HG03066 (cell line): Measurements from ENCODE around the gene RHBDF2.
"Not testable (repeated sequence)": the region's sequence is repeated elsewhere in the genome, so short reads cannot be mapped to it uniquely, and the experiment has no call there.

Source experiments
- ATAC-seq: cut with Tn5 transposase; IDR thresholded peaks from one replicate; pipeline ENCODE4 v1.9.1; 2021; ENCODE audit warnings: low read depth; ENCODE audit not compliant: unreplicated experiment

Gene RHBDF2

GRCh38 chr17:76527430-76528111, 26.3 kb upstream of the RHBDF2 start:
- peak; percentile 50 for ATAC-seq

GRCh38 chr17:76527016-76527415, 25.8 kb upstream of the RHBDF2 start:
- not testable (repeated sequence) for ATAC-seq

GRCh38 chr17:76525513-76525833, 24.2 kb upstream of the RHBDF2 start:
- not testable (repeated sequence) for ATAC-seq

GRCh38 chr17:76524598-76525512, 23.6 kb upstream of the RHBDF2 start:
- ATAC-seq, result no peak

- no peak for ATAC-seq
These were observed 22.1 kb upstream of the RHBDF2 start for GRCh38 chr17:76523084-76524037.

GRCh38 chr17:76521683-76522082, 20.5 kb upstream of the RHBDF2 start:
- ATAC-seq, result not testable (repeated sequence)

- ATAC-seq, result no peak
These were observed 20.0 kb upstream of the RHBDF2 start for GRCh38 chr17:76521262-76521661.

- no peak for ATAC-seq
These were observed 18.1 kb upstream of the RHBDF2 start for GRCh38 chr17:76519048-76519966.

- ATAC-seq, result no peak
These were observed 16.4 kb upstream of the RHBDF2 start for GRCh38 chr17:76517638-76518038.

- no peak for ATAC-seq
These were observed 14.2 kb upstream of the RHBDF2 start for GRCh38 chr17:76515274-76515949.

- not testable (repeated sequence) for ATAC-seq
These were observed 13.1 kb upstream of the RHBDF2 start for GRCh38 chr17:76514355-76514754.

GRCh38 chr17:76513306-76513692, 12.1 kb upstream of the RHBDF2 start:
- no peak for ATAC-seq

- ATAC-seq, result no peak
These were observed 11.4 kb upstream of the RHBDF2 start for GRCh38 chr17:76512366-76513305.

GRCh38 chr17:76511668-76512365, 10.6 kb upstream of the RHBDF2 start:
- no peak for ATAC-seq

- no peak for ATAC-seq
These were observed 9.6 kb upstream of the RHBDF2 start for GRCh38 chr17:76510831-76511244.

GRCh38 chr17:76508472-76509063, 7.3 kb upstream of the RHBDF2 start:
- ATAC-seq, result not testable (repeated sequence)
